GM18873 (cell line): ENCODE measurements around the gene SLC25A24.
"Not testable (repeated sequence)": the region's sequence is repeated elsewhere in the genome, so short reads cannot be mapped to it uniquely, and the experiment has no call there.

Experiments
- ATAC-seq: cut with Tn5 transposase; IDR thresholded peaks from one replicate; pipeline ENCODE4 v1.9.1; 2021; ENCODE audit warnings: mild to moderate bottlenecking, moderate library complexity, moderate number of reproducible peaks; ENCODE audit not compliant: unreplicated experiment, low FRiP score

SLC25A24 gene

DNA sequence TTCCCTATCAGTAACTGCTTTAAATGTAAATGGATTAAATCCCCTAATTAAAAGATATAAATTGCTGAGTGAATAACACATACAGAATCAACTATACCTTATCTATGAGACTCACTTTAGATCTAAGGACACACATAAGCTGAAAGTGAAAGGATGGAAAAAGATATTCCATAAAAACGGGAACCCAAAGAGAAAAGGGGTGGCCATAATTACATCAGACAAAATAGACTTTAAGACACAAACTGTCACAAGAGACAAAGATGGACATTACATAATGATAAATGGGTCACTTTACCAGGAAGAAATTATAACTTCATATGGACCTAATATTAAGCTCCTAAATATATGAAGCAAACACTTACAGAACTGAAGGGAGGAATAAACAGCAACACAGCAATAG is 59.2 kb downstream of the SLC25A24 start:
- no peak for ATAC-seq

DNA sequence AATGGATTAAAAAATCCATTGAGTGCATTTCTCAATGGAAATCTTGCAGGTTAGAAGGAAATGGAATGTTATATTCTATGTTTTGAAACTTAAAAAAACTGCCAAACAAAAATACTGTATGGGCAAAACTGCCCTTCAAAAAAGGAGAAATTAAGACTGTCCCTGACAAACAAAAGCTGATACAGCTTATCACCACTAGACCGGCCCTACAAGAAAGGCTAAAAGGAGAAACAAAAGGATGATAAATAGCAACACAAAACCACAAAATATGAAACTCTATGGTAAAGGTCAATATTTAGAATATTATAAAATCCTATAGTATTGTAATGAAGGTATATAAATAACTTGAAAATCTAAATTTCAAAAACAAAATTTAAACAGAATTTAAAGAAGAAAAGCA is 60.0 kb downstream of the SLC25A24 start:
- ATAC-seq = no peak

- not testable (repeated sequence) for ATAC-seq
These were observed 60.6 kb downstream of the SLC25A24 start for GRCh38 chr1:108139555-108139954.

GRCh38 chr1:108133148-108133547 is 67.0 kb downstream of the SLC25A24 start:
- ATAC-seq = not testable (repeated sequence)

- ATAC-seq = not testable (repeated sequence)
These were observed 67.8 kb downstream of the SLC25A24 start for GRCh38 chr1:108132367-108132766.

- ATAC-seq = not testable (repeated sequence)
These were observed 68.9 kb downstream of the SLC25A24 start for GRCh38 chr1:108131281-108131680.

- no peak for ATAC-seq
These were observed 69.3 kb downstream of the SLC25A24 start for GRCh38 chr1:108130794-108131193.

DNA sequence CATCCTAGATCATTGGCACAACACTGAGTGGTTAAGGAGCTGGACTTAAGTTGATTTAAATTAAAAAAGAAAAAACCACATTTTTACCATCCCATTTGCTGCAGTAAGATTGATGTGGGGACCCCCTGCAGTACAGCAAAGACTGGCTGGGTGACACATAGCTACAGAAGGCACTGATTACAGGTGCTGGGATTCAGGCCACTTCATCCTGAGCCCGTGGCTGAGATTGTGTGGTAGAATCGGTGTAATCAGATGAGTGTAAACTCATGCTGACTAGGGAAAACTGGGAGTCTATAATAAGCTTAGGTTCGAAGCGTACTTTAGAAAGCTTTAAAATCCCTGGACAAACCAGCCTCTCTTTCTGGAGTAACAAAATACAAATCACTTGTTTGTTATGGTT is 70.1 kb downstream of the SLC25A24 start:
- no peak for ATAC-seq

GRCh38 chr1:108125312-108126138 is 74.6 kb downstream of the SLC25A24 start:
- peak; percentile 91 for ATAC-seq

DNA sequence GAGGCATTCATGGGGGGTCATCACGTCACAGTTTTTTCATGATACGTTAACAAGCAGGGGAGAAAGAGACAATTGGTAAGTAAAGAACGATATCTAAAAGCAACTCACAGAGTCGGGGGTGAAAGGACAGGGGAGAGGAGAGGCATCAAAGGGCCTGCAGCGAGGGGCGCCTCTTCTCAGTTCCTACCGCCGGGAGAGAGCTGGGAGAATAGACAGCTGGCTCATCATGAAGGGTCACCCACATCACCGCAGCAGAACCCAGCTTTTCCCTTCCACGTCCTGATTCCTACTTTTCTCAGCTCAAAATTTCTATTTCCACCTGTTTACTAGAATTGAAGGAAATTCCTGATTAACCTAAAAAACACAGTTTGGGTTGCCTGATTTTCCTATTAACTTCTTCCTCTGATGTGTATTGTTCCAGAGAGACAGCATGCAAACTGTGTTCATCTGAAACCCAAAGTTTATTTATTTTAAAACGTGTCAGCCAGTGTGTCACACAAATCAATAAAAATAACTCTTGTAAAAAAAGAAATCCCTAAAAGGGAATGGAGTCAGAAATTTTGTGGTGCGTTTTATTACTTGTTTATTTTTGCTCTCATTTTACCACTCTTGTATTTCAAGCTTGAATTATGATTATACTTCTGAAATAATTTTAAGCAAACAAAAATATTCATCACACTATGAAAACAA is 75.4 kb downstream of the SLC25A24 start:
- no peak for ATAC-seq

DNA sequence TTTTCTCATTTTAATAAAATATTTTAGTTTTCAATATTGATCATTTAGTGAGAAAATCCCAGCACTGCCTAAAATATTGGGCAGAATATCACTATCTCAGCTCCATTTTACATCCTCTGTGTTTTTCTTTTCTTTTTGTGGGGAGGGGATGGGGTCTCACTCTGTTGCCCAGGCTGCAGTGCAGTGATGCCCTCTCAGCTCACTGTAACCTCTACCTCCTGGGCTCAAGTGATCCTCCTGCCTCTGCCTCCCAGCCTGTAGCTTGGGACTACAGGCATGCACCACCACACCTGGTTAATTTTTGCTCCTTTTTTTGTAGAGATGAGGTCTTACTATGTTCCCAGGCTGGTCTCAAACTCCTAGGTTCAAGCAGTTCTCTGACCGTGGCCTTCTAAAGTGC is 76.1 kb downstream of the SLC25A24 start:
- ATAC-seq = no peak

- no peak for ATAC-seq
These were observed 78.6 kb downstream of the SLC25A24 start for GRCh38 chr1:108121358-108122143.

- no peak for ATAC-seq
These were observed 80.0 kb downstream of the SLC25A24 start for GRCh38 chr1:108120163-108120562.

DNA sequence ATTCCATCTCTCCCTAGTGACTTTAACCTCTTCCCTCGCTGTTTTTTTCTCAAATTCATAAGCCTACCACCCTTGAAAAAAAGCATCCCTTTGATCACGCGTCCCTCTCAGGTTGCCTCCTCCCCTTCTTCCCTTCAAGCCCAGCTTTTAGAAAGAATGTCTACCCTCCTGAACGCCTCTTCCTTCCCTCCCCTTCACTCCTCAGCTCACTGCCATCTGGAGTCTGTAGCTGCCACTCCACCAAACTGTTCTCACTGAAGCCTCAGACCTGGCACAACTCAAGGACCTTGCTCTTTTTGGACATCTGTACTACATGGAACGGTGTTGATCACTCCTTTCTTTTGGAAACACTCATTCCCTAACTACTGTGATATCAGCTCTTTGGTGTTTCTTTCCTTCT is 80.6 kb downstream of the SLC25A24 start:
- ATAC-seq = no peak

DNA sequence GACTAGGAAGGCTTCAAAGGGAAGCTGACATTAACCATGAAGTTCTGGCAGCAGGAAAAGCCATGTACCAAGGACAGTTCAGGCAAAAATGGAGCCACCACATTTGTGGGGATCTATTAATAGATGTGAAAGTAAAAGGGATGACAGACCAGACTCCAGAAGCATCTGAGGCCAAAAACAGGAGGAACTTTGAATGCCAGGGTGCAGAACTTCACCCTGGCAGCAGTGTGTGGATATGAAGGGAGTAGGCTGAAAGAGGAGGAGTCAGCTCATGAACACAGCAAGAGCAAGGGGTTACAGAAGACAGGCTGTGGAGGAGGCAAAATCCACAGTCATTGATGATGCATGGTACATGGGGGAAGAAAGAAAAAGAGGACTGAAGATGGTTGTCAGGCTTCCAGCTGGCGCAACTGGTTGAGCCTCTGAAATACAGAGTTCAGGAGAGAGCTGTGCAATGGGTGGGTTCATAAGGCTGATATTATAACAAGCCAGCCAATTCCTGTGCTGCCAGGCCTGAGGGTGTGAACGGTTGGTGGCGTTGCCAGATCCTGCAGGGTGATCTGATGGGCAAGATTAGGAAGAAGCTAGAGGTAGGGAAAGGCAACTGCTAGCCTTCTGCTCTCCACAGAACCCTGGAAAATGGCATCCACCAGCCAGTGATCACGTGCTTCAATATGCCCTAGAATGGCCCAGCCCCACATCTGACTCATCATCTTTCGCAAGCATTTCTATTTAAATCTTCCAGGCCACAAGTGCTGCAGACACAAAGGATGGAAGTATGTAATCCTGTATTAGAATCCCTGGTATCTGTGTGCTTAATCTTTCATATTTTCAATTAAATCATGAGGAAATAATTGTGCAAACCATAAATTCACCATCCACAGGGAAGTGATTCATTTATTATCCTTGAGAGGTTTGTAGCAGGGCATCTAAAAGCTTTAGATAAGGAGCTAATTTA is 81.9 kb downstream of the SLC25A24 start:
- no peak for ATAC-seq

DNA sequence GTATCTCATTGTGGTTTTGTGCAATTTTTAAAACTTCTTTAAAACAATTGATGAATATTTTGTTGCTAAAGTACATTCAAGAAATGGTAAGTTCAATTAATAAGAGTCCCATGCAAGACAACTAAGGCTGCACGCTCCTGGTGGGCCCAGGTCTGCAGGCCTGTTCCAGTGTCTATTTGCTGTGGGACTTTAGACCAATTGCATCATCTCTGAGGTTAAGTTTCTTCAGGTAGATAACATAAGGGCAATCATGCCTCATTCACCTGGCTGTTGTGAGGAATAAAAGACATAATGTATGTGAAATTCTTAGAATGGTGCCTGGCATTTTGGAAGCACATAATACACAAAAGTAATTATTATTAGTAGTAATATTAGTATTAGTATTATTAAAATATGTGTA is 82.9 kb downstream of the SLC25A24 start:
- ATAC-seq = no peak

- ATAC-seq = no peak
These were observed 86.0 kb downstream of the SLC25A24 start for GRCh38 chr1:108114033-108114599.

- ATAC-seq = no peak
These were observed 86.6 kb downstream of the SLC25A24 start for GRCh38 chr1:108113496-108113895.

GRCh38 chr1:108109295-108109973 is 90.7 kb downstream of the SLC25A24 start:
- ATAC-seq = no peak
